NB4 (cell line): ENCODE data around the gene SPIN1.

Experiments used
- CTCF ChIP-seq: IDR thresholded peaks from one replicate; pipeline ENCODE4 v1.5.1; 2012; ENCODE audit warnings: low read depth, low read length
- MAX ChIP-seq: IDR thresholded peaks from 2 replicates; pipeline ENCODE4 v1.6.1; 2011; ENCODE audit warnings: low read depth, low read length
- MYC ChIP-seq: IDR thresholded peaks from 2 replicates; pipeline ENCODE4 v1.6.1; 2011; ENCODE audit warnings: low read depth, low read length
- POLR2A ChIP-seq: IDR thresholded peaks from 2 replicates; pipeline ENCODE4 v1.6.1; 2011; ENCODE audit warnings: mild to moderate bottlenecking; ENCODE audit not compliant: insufficient read length; ENCODE audit errors: extremely low read depth

- no peak for TF ChIP-seq POLR2A
- no peak for TF ChIP-seq CTCF
- no peak for TF ChIP-seq MAX
- no peak for TF ChIP-seq MYC
These were observed 53.2 kb downstream of the SPIN1 start for GRCh38 chr9:88441301-88442007.
